WERI-Rb-1 (cell line): Measurements from ENCODE around the gene LBHD2.
A peak's percentile ranks its signal among the peaks of the same experiment; 100 is the strongest.

ENCODE experiments used
- DNase-seq: peaks from one replicate; pipeline ENCODE4 v3.0.0-alpha.2; 2020
- H3K27ac ChIP-seq: fragments of 250-450 bp; sonication (Bioruptor Pico); 2 replicates; pipeline ENCODE4 v1.5.1; 2020; ENCODE audit warnings: mild to moderate bottlenecking, moderate library complexity
- H3K27me3 ChIP-seq: fragments of 250-450 bp; sonication (Bioruptor Pico); 2 replicates; pipeline ENCODE4 v1.5.1; 2021; ENCODE audit warnings: mild to moderate bottlenecking, low read depth, moderate library complexity; ENCODE audit not compliant: insufficient read depth, severe bottlenecking
- H3K36me3 ChIP-seq: fragments of 250-450 bp; sonication (Bioruptor Pico); 2 replicates; pipeline ENCODE4 v1.5.1; 2020; ENCODE audit warnings: mild to moderate bottlenecking, moderate library complexity
- H3K4me3 ChIP-seq: 2 replicates; pipeline ENCODE4 v1.5.1; 2011; ENCODE audit warnings: low read depth, mild to moderate bottlenecking, control low read depth, low read length
- H3K9me3 ChIP-seq: fragments of 250-450 bp; sonication (Bioruptor Pico); 2 replicates; pipeline ENCODE4 v1.5.1; 2021; ENCODE audit warnings: mild to moderate bottlenecking, moderate library complexity; ENCODE audit not compliant: severe bottlenecking
- CTCF ChIP-seq: IDR thresholded peaks from 2 replicates; pipeline ENCODE4 v1.5.1; 2011; ENCODE audit warnings: low read depth, mild to moderate bottlenecking, control low read depth, inconsistent platforms, low read length

LBHD2 gene

GRCh38 chr14:103058164-103059055 is 25.6 kb upstream of the LBHD2 start:
- no peak for TF ChIP-seq CTCF
- Histone ChIP-seq H3K27ac (peak overlapping the region; percentile 68), H3K27me3 (no peaks in the 10 kb centered on the region), H3K9me3 (no peaks in the 10 kb centered on the region), H3K36me3 (peaks cover 14% of the 10 kb centered on the region), H3K4me3 (peak overlapping the region; percentile 89)
- DNase-seq, result no peak

GRCh38 chr14:103059556-103059955 is 24.5 kb upstream of the LBHD2 start:
- Histone ChIP-seq H3K36me3 (peaks cover 9% of the 10 kb centered on the region; the same call in 1 of the 2 replicates), H3K27ac (no peak overlapping the region), H3K9me3 (no peaks in the 10 kb centered on the region), H3K4me3 (no peak overlapping the region), H3K27me3 (no peaks in the 10 kb centered on the region)
- TF ChIP-seq CTCF, result no peak
- no peak for DNase-seq

GRCh38 chr14:103061482-103061976 is 22.5 kb upstream of the LBHD2 start:
- no peak overlapping the region for H3K27ac ChIP-seq
- no peak for TF ChIP-seq CTCF
- no peak for DNase-seq

GRCh38 chr14:103064436-103064835 is 19.6 kb upstream of the LBHD2 start:
- Histone ChIP-seq H3K27me3 (no peaks in the 10 kb centered on the region), H3K27ac (no peak overlapping the region), H3K9me3 (no peaks in the 10 kb centered on the region), H3K4me3 (no peak overlapping the region), H3K36me3 (no peaks in the 10 kb centered on the region)
- TF ChIP-seq CTCF, result no peak
- DNase-seq, result no peak

More at GRCh38 chr14:103061482-103061976, 22.5 kb upstream of the LBHD2 start:
- Histone ChIP-seq H3K36me3 (no peaks in the 10 kb centered on the region), H3K4me3 (no peak overlapping the region), H3K9me3 (no peaks in the 10 kb centered on the region), H3K27me3 (no peaks in the 10 kb centered on the region)

GRCh38 chr14:103064978-103065377 is 19.0 kb upstream of the LBHD2 start:
- no peaks in the 10 kb centered on the region for H3K27me3 ChIP-seq
- DNase-seq, result no peak
- no peak overlapping the region for H3K27ac ChIP-seq
- H3K36me3 ChIP-seq, result no peaks in the 10 kb centered on the region
- no peak overlapping the region for H3K4me3 ChIP-seq
- no peaks in the 10 kb centered on the region for H3K9me3 ChIP-seq
- no peak for TF ChIP-seq CTCF

- no peak overlapping the region for H3K27ac ChIP-seq
- H3K36me3 ChIP-seq, result no peaks in the 10 kb centered on the region
- no peak for TF ChIP-seq CTCF
- H3K9me3 ChIP-seq, result no peaks in the 10 kb centered on the region
- DNase-seq, result no peak
- no peaks in the 10 kb centered on the region for H3K27me3 ChIP-seq
- no peak overlapping the region for H3K4me3 ChIP-seq
Observed at GRCh38 chr14:103065861-103066260, 18.1 kb upstream of the LBHD2 start.
